Activated T-helper 17 cell treated with anti-CD3 and anti-CD28 coated beads, Interleukin-2, amount 50 U/mL, for 72 hours (primary cell): ENCODE measurements around the gene EVC2. TPM values are rescaled to one million over a fixed set of nuclear protein-coding genes. Genes with fewer than 3 reads are reported as not detected.

ENCODE experiments used
- ATAC-seq: fragments of 150-1000 bp; cut with Tn5 transposase; replicated peaks from 2 replicates; pipeline ENCODE4 v1.10.0; 2021; ENCODE audit warnings: mild to moderate bottlenecking, moderate library complexity
- H3K27ac Mint-ChIP-seq: one replicate; pipeline ENCODE4 v1.8.0; 2022; ENCODE audit warnings: mixed read lengths
- H3K27me3 Mint-ChIP-seq: one replicate; pipeline ENCODE4 v1.8.0; 2022; ENCODE audit warnings: mixed read lengths
- H3K36me3 Mint-ChIP-seq: one replicate; pipeline ENCODE4 v1.8.0; 2022; ENCODE audit warnings: low read depth, mild to moderate bottlenecking, mixed read lengths
- H3K4me1 Mint-ChIP-seq: one replicate; pipeline ENCODE4 v1.8.0; 2022; ENCODE audit warnings: mixed read lengths
- H3K4me3 Mint-ChIP-seq: one replicate; pipeline ENCODE4 v1.8.0; 2022; ENCODE audit warnings: mild to moderate bottlenecking, mixed read lengths
- H3K9me3 Mint-ChIP-seq: one replicate; pipeline ENCODE4 v1.8.0; 2022; ENCODE audit warnings: mixed read lengths
- total RNA-seq, 2 donors: library from RNA; stranded (reverse); gene quantifications; one replicate each; pipeline ENCODE4 v1.2.3, GENCODE V29; 2022

EVC2 gene
- total RNA-seq, 2 donors from 2014 or later = 4.0 to 6.2 TPM

DNA sequence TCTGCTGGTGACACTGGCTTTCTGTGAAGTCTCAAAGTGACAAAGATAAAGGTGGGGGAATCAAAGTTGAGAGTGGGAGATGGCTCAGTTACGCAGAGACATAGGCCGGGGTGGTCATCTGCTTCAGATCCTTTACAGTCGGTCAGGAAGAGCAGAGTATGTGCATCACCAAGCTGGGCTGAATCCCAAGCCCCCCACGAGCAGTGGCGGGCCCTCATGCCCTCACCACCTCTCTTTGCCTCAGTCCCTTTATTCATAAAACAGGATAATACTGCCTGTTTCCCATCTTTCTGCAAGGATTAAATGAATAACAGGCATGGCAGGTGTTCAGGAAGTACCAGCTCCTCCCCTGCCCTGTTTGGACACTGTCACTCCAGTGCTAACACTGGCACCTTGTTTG lies 135.6 kb downstream of the EVC2 start:
- H3K27ac Mint-ChIP-seq = no peak overlapping the region
- H3K4me3 Mint-ChIP-seq = no peak overlapping the region
- H3K36me3 Mint-ChIP-seq = peaks cover 3% of the 10 kb centered on the region
- no peaks in the 10 kb centered on the region for H3K9me3 Mint-ChIP-seq
- ATAC-seq = no peak
- no peaks in the 10 kb centered on the region for H3K4me1 Mint-ChIP-seq
- no peaks in the 10 kb centered on the region for H3K27me3 Mint-ChIP-seq

DNA sequence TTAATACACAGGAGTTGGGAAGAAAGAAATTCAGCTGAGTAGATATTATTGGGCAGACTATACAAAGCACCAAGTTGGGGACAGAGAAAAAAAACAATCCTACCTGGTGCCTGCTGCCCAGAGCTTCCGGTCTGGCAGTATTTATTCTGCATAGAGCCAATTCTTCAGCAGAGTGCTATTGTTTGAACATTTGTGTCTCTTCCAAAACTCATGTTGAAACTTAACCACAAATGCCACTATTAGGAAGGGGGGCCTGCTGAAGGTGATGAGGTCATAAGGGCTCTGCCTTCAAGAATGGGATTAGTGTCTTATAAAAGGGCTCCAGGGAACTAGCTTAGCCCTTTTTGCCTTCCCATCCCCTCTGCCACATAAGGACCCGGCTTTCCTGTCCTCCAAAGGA lies 136.2 kb downstream of the EVC2 start:
- no peak for ATAC-seq
- Mint-ChIP-seq H3K4me1 (no peaks in the 10 kb centered on the region), H3K9me3 (no peaks in the 10 kb centered on the region), H3K4me3 (no peak overlapping the region), H3K27ac (no peak overlapping the region), H3K36me3 (peaks cover 8% of the 10 kb centered on the region), H3K27me3 (no peaks in the 10 kb centered on the region)

DNA sequence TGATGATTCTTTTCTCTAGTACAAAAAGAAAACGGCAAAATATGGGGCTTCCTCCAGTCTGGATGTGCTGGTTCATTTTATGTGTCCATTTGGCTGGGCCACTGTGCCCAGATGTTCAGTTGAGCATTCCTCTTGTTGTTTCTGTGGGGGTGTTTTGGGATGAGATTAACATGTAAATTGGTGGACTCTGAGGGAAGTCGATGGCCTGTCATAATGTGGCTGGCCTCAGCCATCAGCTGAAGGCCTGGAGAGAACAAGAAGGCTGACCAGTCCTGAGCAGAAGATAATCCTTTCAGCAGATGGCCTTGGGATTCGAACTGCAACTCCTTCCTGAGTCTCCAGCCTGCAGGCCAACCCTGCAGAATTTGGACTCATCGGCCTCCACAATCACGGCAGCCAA lies 136.7 kb downstream of the EVC2 start:
- Mint-ChIP-seq H3K27me3 (no peaks in the 10 kb centered on the region), H3K36me3 (peaks cover 8% of the 10 kb centered on the region), H3K9me3 (no peaks in the 10 kb centered on the region), H3K4me3 (no peak overlapping the region), H3K4me1 (no peaks in the 10 kb centered on the region), H3K27ac (no peak overlapping the region)
- ATAC-seq = no peak

DNA sequence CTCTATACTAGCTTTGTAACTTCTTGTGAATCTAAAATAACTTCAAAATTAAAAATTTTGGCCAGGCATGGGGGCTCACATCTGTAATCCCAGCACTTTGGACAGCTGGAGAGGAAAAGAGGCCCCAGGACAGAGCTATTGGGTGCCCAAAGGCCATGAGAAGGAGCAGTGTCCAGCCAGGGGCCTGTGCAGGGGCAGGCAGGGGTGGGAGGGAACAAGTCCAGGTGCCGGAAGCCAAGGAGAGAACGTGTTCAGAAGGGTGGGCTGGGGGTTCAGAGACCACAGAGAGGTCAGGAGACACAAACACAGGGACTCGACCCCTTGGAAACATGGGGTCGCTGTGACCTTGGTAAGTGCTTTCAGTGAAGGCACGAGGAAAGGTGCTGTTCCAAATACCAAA lies 138.9 kb downstream of the EVC2 start:
- Mint-ChIP-seq H3K4me3 (no peak overlapping the region), H3K9me3 (no peaks in the 10 kb centered on the region), H3K27ac (no peak overlapping the region), H3K36me3 (peaks cover 8% of the 10 kb centered on the region), H3K4me1 (no peaks in the 10 kb centered on the region), H3K27me3 (no peaks in the 10 kb centered on the region)
- no peak for ATAC-seq

DNA sequence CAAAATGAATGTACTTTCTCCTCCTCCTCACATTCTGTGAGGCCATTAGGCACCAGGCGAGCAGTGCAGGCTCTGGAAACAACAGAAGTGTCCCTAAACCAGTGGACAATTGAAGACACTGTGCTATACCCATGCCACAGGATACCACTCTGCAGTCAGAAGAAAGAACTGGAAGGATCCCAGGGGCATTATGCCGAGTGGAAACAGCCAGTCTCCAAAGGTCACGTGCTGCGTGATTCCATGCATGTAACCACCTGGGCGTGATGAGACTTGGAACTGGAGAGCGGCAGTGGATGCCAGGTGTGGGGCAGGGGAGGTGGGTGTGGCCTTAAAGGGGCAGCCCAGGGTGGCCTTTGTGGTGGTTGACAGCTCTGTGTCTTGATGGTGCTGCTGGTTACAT lies 139.4 kb downstream of the EVC2 start:
- no peak overlapping the region for H3K4me3 Mint-ChIP-seq
- no peaks in the 10 kb centered on the region for H3K4me1 Mint-ChIP-seq
- H3K27ac Mint-ChIP-seq = no peak overlapping the region
- H3K27me3 Mint-ChIP-seq = no peaks in the 10 kb centered on the region
- H3K9me3 Mint-ChIP-seq = no peaks in the 10 kb centered on the region
- no peak for ATAC-seq
- H3K36me3 Mint-ChIP-seq = peaks cover 8% of the 10 kb centered on the region

DNA sequence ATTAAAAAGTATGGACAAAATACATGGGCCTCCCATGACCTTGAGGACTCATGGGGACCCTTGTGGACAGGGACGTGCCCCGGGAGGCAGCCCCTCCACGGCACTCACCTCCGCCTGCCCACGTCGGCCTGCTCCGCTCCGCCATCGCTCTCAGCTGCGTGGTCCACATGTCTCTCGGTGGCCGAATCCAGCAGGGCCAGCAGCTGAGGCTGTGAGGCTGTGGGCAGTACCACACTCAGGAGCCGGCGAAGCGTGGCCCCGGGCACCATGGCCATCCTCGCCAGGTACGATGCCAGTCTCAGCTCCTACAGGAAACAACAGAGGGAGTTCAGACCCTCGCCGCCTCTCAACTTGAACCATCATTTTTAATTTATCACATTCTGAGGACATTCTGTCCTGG lies 140.0 kb downstream of the EVC2 start:
- no peak overlapping the region for H3K27ac Mint-ChIP-seq
- H3K27me3 Mint-ChIP-seq = no peaks in the 10 kb centered on the region
- H3K4me1 Mint-ChIP-seq = no peaks in the 10 kb centered on the region
- H3K36me3 Mint-ChIP-seq = peaks cover 8% of the 10 kb centered on the region
- H3K9me3 Mint-ChIP-seq = no peaks in the 10 kb centered on the region
- no peak overlapping the region for H3K4me3 Mint-ChIP-seq
- ATAC-seq = no peak

DNA sequence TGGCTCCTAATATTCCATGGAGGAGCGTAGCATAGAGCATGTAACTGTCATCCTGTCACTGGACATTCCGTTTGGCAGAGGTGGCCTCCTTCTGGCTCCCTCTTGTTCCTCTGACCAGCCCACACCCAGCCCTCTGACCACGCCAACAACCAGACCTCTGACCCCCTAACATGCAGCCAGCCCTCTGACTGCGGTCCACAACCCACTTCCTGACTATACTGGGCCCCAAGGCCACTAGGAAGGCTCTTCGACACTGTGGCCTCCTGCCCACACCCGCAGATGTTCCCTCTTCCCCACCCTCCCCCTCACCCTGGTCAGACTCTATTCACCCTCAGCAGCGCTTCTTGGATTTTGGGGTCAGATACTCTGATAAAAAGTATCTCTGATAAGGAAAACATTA lies 141.4 kb downstream of the EVC2 start:
- Mint-ChIP-seq H3K27ac (no peak overlapping the region), H3K4me3 (no peak overlapping the region), H3K4me1 (no peaks in the 10 kb centered on the region), H3K27me3 (no peaks in the 10 kb centered on the region), H3K9me3 (no peaks in the 10 kb centered on the region), H3K36me3 (peaks cover 15% of the 10 kb centered on the region)
- no peak for ATAC-seq

DNA sequence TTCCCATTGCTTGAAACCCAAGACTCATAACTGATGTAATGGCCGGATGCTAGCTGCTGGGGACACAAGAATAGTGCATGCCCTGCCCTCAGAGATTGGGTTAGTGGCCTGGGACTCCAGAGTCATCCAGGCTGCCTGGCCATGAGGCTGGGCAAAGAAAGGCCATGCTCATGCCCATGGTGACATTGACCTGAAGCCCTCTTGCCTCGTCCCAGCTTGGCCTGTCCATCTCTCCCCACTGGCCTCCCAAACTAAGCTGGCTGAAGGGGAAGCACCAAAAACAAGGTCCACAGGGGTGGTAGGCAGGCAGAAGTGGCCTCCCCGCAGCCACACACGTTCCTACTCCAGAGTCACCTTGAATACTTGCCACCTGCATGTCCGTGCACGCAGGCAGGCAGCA lies 141.8 kb downstream of the EVC2 start:
- H3K4me1 Mint-ChIP-seq = no peaks in the 10 kb centered on the region
- no peak overlapping the region for H3K27ac Mint-ChIP-seq
- no peaks in the 10 kb centered on the region for H3K27me3 Mint-ChIP-seq
- H3K4me3 Mint-ChIP-seq = no peak overlapping the region
- H3K9me3 Mint-ChIP-seq = no peaks in the 10 kb centered on the region
- ATAC-seq = no peak
- H3K36me3 Mint-ChIP-seq = peaks cover 15% of the 10 kb centered on the region

DNA sequence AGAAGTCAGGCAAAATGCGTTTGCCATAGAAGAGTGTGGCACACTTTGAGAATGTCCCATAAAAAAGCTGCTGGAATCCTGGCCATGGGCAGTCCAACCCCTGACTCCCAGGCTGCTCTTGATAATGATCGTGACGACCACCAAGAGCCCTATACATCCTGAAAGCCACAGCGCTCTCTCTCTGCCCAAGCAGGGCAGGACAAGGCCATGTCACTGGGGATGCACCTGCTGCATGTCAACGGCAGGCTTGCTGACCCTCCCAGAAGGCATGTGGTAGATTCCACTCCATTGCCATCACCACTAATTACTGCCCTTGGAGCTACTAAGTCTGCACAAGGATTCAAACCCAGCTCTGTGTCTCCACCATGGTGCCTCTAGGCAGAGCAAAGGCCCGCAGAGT lies 144.5 kb downstream of the EVC2 start:
- ATAC-seq = no peak
- Mint-ChIP-seq H3K27me3 (no peaks in the 10 kb centered on the region), H3K36me3 (peaks cover 23% of the 10 kb centered on the region), H3K4me1 (no peaks in the 10 kb centered on the region), H3K27ac (no peak overlapping the region), H3K4me3 (no peak overlapping the region), H3K9me3 (no peaks in the 10 kb centered on the region)

DNA sequence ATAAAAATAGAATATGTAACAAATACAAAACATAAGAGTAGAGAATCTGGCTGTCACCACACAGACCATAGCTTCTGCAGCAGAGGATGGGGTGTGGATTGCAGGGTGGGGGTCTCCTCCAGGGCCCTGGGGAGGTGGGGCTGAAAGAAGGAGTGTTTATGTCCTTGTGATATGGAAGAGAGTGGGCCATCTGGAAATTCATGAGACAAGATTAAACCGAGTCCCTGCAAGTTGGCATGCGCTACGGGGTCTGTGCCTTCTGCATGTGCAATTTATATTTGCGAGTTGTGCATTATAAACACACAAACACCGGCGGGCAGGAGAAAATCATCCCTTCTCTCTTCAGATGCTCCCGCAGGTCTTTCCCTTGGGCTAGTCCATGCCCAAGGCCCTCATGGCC lies 145.9 kb downstream of the EVC2 start:
- ATAC-seq = no peak
- Mint-ChIP-seq H3K27ac (no peak overlapping the region), H3K4me1 (no peaks in the 10 kb centered on the region), H3K36me3 (peaks cover 17% of the 10 kb centered on the region), H3K4me3 (no peak overlapping the region), H3K27me3 (no peaks in the 10 kb centered on the region), H3K9me3 (no peaks in the 10 kb centered on the region)

DNA sequence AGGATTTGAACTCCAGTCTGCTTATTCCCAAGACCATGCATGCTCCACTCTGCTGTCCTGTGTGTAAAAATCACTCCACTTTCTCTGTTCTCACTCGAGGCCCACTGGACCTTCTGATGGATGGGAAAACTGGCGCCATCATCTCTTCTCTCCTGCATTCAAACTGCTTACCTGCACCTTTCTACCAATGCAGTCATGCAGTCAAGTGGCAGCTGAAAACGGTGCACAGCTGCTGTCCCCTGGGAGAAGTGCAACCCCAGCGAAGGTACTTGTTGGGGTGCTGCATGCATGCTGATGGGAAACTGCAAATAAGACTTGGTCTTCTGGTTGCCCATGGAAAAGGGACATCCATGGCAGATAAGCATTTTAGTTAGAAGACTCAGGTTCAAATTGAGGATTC lies 147.1 kb downstream of the EVC2 start:
- no peak for ATAC-seq
- H3K4me1 Mint-ChIP-seq = no peaks in the 10 kb centered on the region
- H3K36me3 Mint-ChIP-seq = peaks cover 15% of the 10 kb centered on the region
- no peaks in the 10 kb centered on the region for H3K27me3 Mint-ChIP-seq
- no peak overlapping the region for H3K27ac Mint-ChIP-seq
- H3K9me3 Mint-ChIP-seq = no peaks in the 10 kb centered on the region
- H3K4me3 Mint-ChIP-seq = no peak overlapping the region

DNA sequence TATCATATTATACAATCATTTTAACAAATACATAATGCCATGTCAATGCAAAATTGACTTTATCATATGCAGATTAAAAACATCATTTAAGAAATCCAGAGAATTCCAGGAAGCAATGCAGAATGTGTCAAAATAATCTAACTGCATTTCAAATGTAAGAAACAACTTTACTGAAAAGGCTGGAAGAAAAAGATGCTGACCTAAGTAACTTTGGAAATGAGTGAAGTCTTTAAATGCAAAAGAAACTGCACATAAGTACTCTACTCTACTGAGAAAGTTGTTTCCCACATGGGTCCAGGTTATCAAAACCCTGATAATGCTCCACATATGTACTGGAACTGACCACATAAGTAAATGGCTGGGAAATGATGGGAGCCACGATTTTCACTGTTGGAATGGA lies 149.9 kb downstream of the EVC2 start:
- no peaks in the 10 kb centered on the region for H3K9me3 Mint-ChIP-seq

DNA sequence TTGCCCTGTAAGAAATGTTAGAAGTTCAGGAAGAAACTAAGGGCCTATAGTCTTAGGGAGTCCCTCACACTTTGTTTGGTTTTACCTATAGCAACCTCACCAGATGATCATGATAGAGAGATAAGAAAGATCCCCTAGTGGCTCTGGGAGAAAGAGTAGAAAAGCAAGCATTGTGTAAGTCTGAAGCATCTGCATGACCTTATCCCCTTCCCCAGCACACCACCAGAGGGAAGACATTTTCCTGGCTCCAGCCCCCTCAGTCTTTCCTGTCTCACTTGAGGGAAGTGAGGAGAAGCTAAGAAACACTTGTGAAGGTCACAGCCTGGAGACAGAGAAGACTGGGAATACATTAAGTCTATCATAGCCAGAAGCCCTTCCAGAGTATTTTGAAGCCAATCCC lies 154.0 kb downstream of the EVC2 start:
- Mint-ChIP-seq H3K4me3 (no peak overlapping the region), H3K27ac (no peak overlapping the region), H3K27me3 (no peaks in the 10 kb centered on the region), H3K9me3 (peaks cover 20% of the 10 kb centered on the region), H3K36me3 (peaks cover 29% of the 10 kb centered on the region), H3K4me1 (no peaks in the 10 kb centered on the region)
- ATAC-seq = no peak

More for the DNA sequence above, 149.9 kb downstream of the EVC2 start:
- no peak for ATAC-seq
- Mint-ChIP-seq H3K4me1 (no peaks in the 10 kb centered on the region), H3K27me3 (no peaks in the 10 kb centered on the region), H3K36me3 (peaks cover 24% of the 10 kb centered on the region), H3K27ac (no peak overlapping the region), H3K4me3 (no peak overlapping the region)

DNA sequence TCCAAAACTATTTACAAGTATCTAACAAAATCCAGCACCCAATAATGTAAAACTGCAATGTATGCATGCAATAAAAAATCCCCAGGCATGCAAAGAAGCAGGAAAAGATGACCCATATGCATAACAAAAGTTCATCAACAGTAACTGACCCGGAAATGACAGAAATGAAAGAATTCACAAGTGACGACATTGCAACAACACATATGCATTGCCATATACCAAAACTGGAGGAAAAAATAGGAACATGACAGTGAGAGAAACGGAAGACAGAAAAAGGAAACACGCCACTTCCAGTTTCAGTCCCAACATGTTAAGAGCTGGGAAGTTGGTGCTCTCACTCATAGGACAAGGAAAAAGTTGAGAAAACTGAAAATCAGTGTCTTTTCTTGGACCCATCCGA lies 154.6 kb downstream of the EVC2 start:
- Mint-ChIP-seq H3K4me3 (no peak overlapping the region), H3K4me1 (no peaks in the 10 kb centered on the region), H3K36me3 (peaks cover 29% of the 10 kb centered on the region), H3K27me3 (no peaks in the 10 kb centered on the region), H3K27ac (no peak overlapping the region), H3K9me3 (peaks cover 20% of the 10 kb centered on the region)
- ATAC-seq = no peak

DNA sequence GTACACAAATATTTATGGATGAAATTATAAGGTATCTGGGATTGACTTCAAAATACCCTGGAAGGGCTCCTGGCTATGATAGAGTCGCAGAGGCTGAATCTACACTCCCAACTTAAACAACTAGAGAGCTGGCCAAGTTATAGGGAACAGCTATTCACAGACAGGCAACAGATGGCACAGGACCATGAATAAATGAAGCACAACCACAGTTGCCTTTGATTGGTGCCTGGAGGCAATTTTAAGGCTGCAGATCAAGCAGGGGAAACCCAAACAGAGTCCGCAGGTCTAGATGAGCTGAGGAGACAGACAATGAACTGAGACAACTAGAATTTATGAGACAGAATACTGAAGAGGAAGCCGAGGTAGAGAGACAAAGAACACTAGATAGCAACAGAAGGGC lies 155.9 kb downstream of the EVC2 start:
- no peak overlapping the region for H3K27ac Mint-ChIP-seq
- H3K4me1 Mint-ChIP-seq = no peaks in the 10 kb centered on the region
- peaks cover 29% of the 10 kb centered on the region for H3K36me3 Mint-ChIP-seq
- H3K27me3 Mint-ChIP-seq = no peaks in the 10 kb centered on the region
- no peak overlapping the region for H3K4me3 Mint-ChIP-seq
- no peak for ATAC-seq
- H3K9me3 Mint-ChIP-seq = peaks cover 20% of the 10 kb centered on the region

DNA sequence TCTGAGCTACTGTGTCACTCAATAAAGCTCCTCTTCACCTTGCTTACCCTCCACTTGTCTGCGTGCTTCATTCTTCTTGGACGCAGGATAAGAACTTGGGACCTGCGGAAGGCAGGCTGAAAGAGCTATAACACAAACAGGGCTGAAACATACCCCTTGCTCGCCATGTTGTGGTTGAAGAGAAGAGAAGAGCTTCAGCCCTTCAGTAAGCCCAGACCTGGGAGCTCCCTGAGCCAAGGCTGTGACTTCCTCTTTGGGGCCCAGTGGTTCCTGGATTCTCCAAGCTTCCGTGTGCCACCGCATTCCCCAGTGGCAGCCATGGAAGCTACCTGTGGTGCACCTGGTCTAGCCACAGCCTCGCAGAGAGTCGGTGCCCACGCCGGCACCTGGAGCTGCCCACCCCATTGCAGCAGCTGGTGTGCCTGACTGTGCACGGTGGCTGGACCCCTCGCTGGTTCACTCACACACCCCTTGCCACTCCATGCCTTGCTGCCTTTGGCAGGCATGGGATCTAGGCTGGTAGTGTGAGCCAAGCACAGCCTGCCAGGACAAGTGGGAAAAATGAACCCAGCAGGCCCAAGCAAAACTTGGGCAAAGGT lies 160.6 kb downstream of the EVC2 start:
- Mint-ChIP-seq H3K36me3 (peaks cover 15% of the 10 kb centered on the region), H3K9me3 (peaks cover 18% of the 10 kb centered on the region), H3K27ac (no peak overlapping the region), H3K4me3 (no peak overlapping the region), H3K27me3 (no peaks in the 10 kb centered on the region), H3K4me1 (no peaks in the 10 kb centered on the region)
- no peak for ATAC-seq
